Aorta (tissue), 5 donors: ENCODE data around the gene ATP1A4. TPM values are rescaled to one million over a fixed set of nuclear protein-coding genes. Genes with fewer than 3 reads are reported as not detected.

Experiments used
- ATAC-seq: fragments of 200-7000 bp; cut with Tn5 transposase; one replicate; pipeline ENCODE4 v1.9.1; 2022; ENCODE audit warnings: moderate library complexity; ENCODE audit not compliant: low FRiP score
- DNase-seq, 2 donors: peaks; one replicate each; pipeline ENCODE4 v3.0.0-alpha.2; 2020
- H3K27ac ChIP-seq, 2 donors: one replicate each; pipeline ENCODE4 v1.5.1; 2013; ENCODE audit warnings: low read length in 2 of 2, mild to moderate bottlenecking in 2 of 2, moderate library complexity in 2 of 2, control low read depth in 1 of 2, inconsistent platforms in 1 of 2, low read depth in 1 of 2
- H3K27me3 ChIP-seq, 2 donors: one replicate each; pipeline ENCODE4 v1.6.1; 2013; ENCODE audit warnings: control low read depth in 1 of 2, low read length in 1 of 2, mild to moderate bottlenecking in 1 of 2, moderate library complexity in 1 of 2; ENCODE audit not compliant: insufficient read depth in 2 of 2, control insufficient read depth in 1 of 2
- H3K36me3 ChIP-seq, 2 donors: one replicate each; pipeline ENCODE4 v1.6.1; 2013; ENCODE audit warnings: control low read depth in 1 of 2, low read length in 1 of 2, mild to moderate bottlenecking in 1 of 2; ENCODE audit not compliant: insufficient read depth in 2 of 2, control insufficient read depth in 1 of 2
- H3K4me1 ChIP-seq, 2 donors: one replicate each; pipeline ENCODE4 v1.6.1; 2013; ENCODE audit warnings: low read length in 2 of 2, control low read depth in 1 of 2, mild to moderate bottlenecking in 1 of 2, moderate library complexity in 1 of 2; ENCODE audit not compliant: insufficient read depth in 2 of 2, control insufficient read depth in 1 of 2
- H3K4me3 ChIP-seq, 2 donors: one replicate each; pipeline ENCODE4 v1.5.1; 2013; ENCODE audit warnings: low read length in 2 of 2, control low read depth in 1 of 2, mild to moderate bottlenecking in 1 of 2
- H3K9me3 ChIP-seq: one replicate; pipeline ENCODE4 v1.6.1; 2013; ENCODE audit warnings: mild to moderate bottlenecking, low read length; ENCODE audit not compliant: control insufficient read depth
- WGBS, 2 donors: extraction: QIAGEN DNeasy Blood & Tissue Kit; methylation state at CpG; one replicate each; pipeline ENCODE4 v1.1.7; 2013; 5-methylcytosine and 5-hydroxymethylcytosine counted together
- intact Hi-C, 2 donors: fragments of 100-400 bp; cut with DNase I; formaldehyde crosslinking; loops; one replicate each; pipeline versions ENCODE4 v1.14.2 to v1.15.0; 2022
- polyA plus RNA-seq, 2 donors: library from polyadenylated mRNA; stranded (reverse); fragments of 200-250 nt; gene quantifications; one replicate each; pipeline ENCODE4 v1.2.3, GENCODE V29; 2013
- total RNA-seq, 2 donors: library from RNA; stranded (reverse); fragmentation: NEBNext Ultra II Directional; extraction: Animal tissue kit (Norgen Biotek cat#: 25700); gene quantifications; one replicate each; pipeline ENCODE4 v1.2.1, GENCODE V29; 2021
- donor health status: healthy with polysubstance abuse.
- donor health status: Bipolar disorder and iron deficiency.
- donor health status: DM: no; HTN: no; CAD: no.
- donor health status: DM: no; HTN: no; CAD: no.
- donor health status: DM: yes; HTN: yes; CAD: no.

Gene ATP1A4
- total and polyA plus RNA-seq, 4 donors: 0.19 to 0.36 TPM; not detected in 2

GRCh38 chr1:160194737-160195059, 43.3 kb downstream of the ATP1A4 start:
- ATAC-seq (no peak), DNase-seq (no peak)
- no peaks in the 10 kb centered on the region for H3K36me3 ChIP-seq
- 75 to 79% methylated on average over 2 of the region's 2 CpGs for WGBS, 2 donors
- H3K27me3 ChIP-seq: no peaks in the 10 kb centered on the region
- H3K4me3 ChIP-seq: no peak overlapping the region
- intact Hi-C loops: loop anchor here (5.0 kb wide), 5 partner anchors 58 to 98 kb away; partner anchors contain the start of genes ATP1A2 (in 1 of the 2) and PEX19 (in 1 of the 2)
- H3K27ac ChIP-seq: no peak overlapping the region
- no peaks in the 10 kb centered on the region for H3K9me3 ChIP-seq
- no peaks in the 10 kb centered on the region for H3K4me1 ChIP-seq

- WGBS, 2 donors: 86% methylated on average over 4 of the region's 4 CpGs
- intact Hi-C loops: no loop called here
- Histone ChIP-seq H3K27ac (no peak overlapping the region), H3K9me3 (no peaks in the 10 kb centered on the region), H3K27me3 (no peaks in the 10 kb centered on the region), H3K4me1 (no peaks in the 10 kb centered on the region), H3K4me3 (no peak overlapping the region), H3K36me3 (no peaks in the 10 kb centered on the region)
- DNase-seq: no peak
- ATAC-seq: no peak
These were observed 44.7 kb downstream of the ATP1A4 start for GRCh38 chr1:160196143-160196542.

- Histone ChIP-seq H3K4me1 (no peaks in the 10 kb centered on the region), H3K4me3 (no peak overlapping the region), H3K27me3 (no peaks in the 10 kb centered on the region), H3K27ac (no peak overlapping the region), H3K9me3 (no peaks in the 10 kb centered on the region), H3K36me3 (no peaks in the 10 kb centered on the region)
- DNase-seq (no peak), ATAC-seq (no peak)
- WGBS, 2 donors: 64 to 77% methylated on average over 4 of the region's 4 CpGs
- intact Hi-C loops: no loop called here
These were observed 45.8 kb downstream of the ATP1A4 start for GRCh38 chr1:160197231-160197630.

- Histone ChIP-seq H3K27ac (no peak overlapping the region), H3K36me3 (no peaks in the 10 kb centered on the region), H3K4me3 (no peak overlapping the region), H3K27me3 (no peaks in the 10 kb centered on the region), H3K4me1 (peaks cover 0 to 5% of the 10 kb centered on the region in 2 donors), H3K9me3 (no peaks in the 10 kb centered on the region)
- intact Hi-C loops: no loop called here
- WGBS, 2 donors: 88 to 90% methylated on average over 4 of the region's 4 CpGs
- DNase-seq (no peak), ATAC-seq (no peak)
These were observed 49.4 kb downstream of the ATP1A4 start for GRCh38 chr1:160200786-160201185.

GRCh38 chr1:160204526-160205241, 53.3 kb downstream of the ATP1A4 start:
- Histone ChIP-seq H3K9me3 (no peaks in the 10 kb centered on the region), H3K4me1 (peaks cover 5 to 6% of the 10 kb centered on the region in 2 donors), H3K4me3 (peak overlapping the region in 1 of 2 donors; percentile 79), H3K36me3 (no peaks in the 10 kb centered on the region), H3K27ac (peak overlapping the region; percentile 84 to 93), H3K27me3 (no peaks in the 10 kb centered on the region)
- no peak for ATAC-seq
- DNase-seq: peak in 1 of 2 donors; percentile 64
- intact Hi-C loops: loop anchor here in 1 of 2 donors (5.0 kb wide), 1 partner anchor 58 kb away; the partner anchor contains the start of gene DCAF8
- WGBS, 2 donors: 13 to 16% methylated on average over 6 to 7 of the region's 7 CpGs

- 1 to 2% methylated on average over 54 to 76 of the region's 76 CpGs for WGBS, 2 donors
- Histone ChIP-seq H3K27ac (peak within 1 kb of the TSS; percentile 84 to 98), H3K4me3 (peak within 1 kb of the TSS; percentile 77 to 79), H3K36me3 (no peaks in the 10 kb centered on the region), H3K4me1 (peaks cover 5 to 7% of the 10 kb centered on the region in 2 donors), H3K27me3 (no peaks in the 10 kb centered on the region), H3K9me3 (no peaks in the 10 kb centered on the region)
- peak; percentile 90 for ATAC-seq
- intact Hi-C loops: loop anchor here in 1 of 2 donors (5.0 kb wide), 1 partner anchor 57 kb away; the partner anchor contains the start of gene DCAF8
- DNase-seq: peak; percentile 83 to 95
These were observed 54.0 kb downstream of the ATP1A4 start, which contains the start of gene PEA15 for GRCh38 chr1:160205242-160206035. TSS of gene PEA15 (plus strand) at chr1:160205384. CDS start at chr1:160211545, 6,161 bp downstream.

GRCh38 chr1:160206036-160206389, 54.6 kb downstream of the ATP1A4 start:
- H3K36me3 ChIP-seq: no peaks in the 10 kb centered on the region
- DNase-seq (peak; percentile 66 to 86), ATAC-seq (peak; percentile 70)
- H3K27ac ChIP-seq: peak overlapping the region; percentile 83 to 98
- 1% methylated on average over 9 of the region's 9 CpGs for WGBS, 2 donors
- H3K4me3 ChIP-seq: peak overlapping the region; percentile 77 to 79
- no peaks in the 10 kb centered on the region for H3K9me3 ChIP-seq
- H3K27me3 ChIP-seq: no peaks in the 10 kb centered on the region
- H3K4me1 ChIP-seq: peaks cover 5 to 7% of the 10 kb centered on the region in 2 donors
- intact Hi-C loops: loop anchor here in 1 of 2 donors (5.0 kb wide), 1 partner anchor 56 kb away; the partner anchor contains the start of gene DCAF8

GRCh38 chr1:160206421-160207117, 55.2 kb downstream of the ATP1A4 start:
- intact Hi-C loops: loop anchor here in 1 of 2 donors (5.0 kb wide), 1 partner anchor 56 kb away; the partner anchor contains the start of gene DCAF8
- 39 to 43% methylated on average over 9 of the region's 9 CpGs for WGBS, 2 donors
- Histone ChIP-seq H3K36me3 (peaks cover 0 to 2% of the 10 kb centered on the region in 2 donors), H3K27ac (peak overlapping the region in 1 of 2 donors; percentile 98), H3K9me3 (no peaks in the 10 kb centered on the region), H3K27me3 (no peaks in the 10 kb centered on the region), H3K4me3 (peak overlapping the region; percentile 77 to 79), H3K4me1 (peaks cover 5 to 7% of the 10 kb centered on the region in 2 donors)
- DNase-seq: no peak
- no peak for ATAC-seq
